ENCODE results near the gene NMNAT2. TPM values are rescaled to one million over a fixed set of nuclear protein-coding genes. Genes with fewer than 3 reads are reported as not detected.

NMNAT2 gene
- total RNA-seq, 6 experiments from 2014 or later, result 20.2 to 31.4 (median 23.8) TPM

GRCh38 chr1:183214021-183214970 is 203.9 kb downstream of the NMNAT2 start:
- no peaks in the 10 kb centered on the region for H3K9me3 Mint-ChIP-seq
- no peak overlapping the region for H3K27ac Mint-ChIP-seq
- peaks cover 64% of the 10 kb centered on the region for H3K4me1 Mint-ChIP-seq (ENCODE audit: low read depth)
- no peaks in the 10 kb centered on the region; the same call in 1 of the 2 replicates for H3K27me3 Mint-ChIP-seq (ENCODE audit: insufficient read depth)
- H3K36me3 Mint-ChIP-seq (ENCODE audit: low read depth), result no peaks in the 10 kb centered on the region
- no peak overlapping the region for H3K4me3 Mint-ChIP-seq
- TF ChIP-seq CTCF (IDR thresholded peaks at IDR 0.05), result no peak
- DNase-seq, result no peak

GRCh38 chr1:183212870-183213269 is 205.3 kb downstream of the NMNAT2 start:
- H3K27me3 Mint-ChIP-seq (ENCODE audit: insufficient read depth), result no peaks in the 10 kb centered on the region; the same call in 1 of the 2 replicates
- no peak for TF ChIP-seq CTCF (IDR thresholded peaks at IDR 0.05)
- no peak overlapping the region for H3K27ac Mint-ChIP-seq
- H3K9me3 Mint-ChIP-seq, result no peaks in the 10 kb centered on the region
- H3K4me3 Mint-ChIP-seq, result no peak overlapping the region
- peaks cover 63% of the 10 kb centered on the region for H3K4me1 Mint-ChIP-seq (ENCODE audit: low read depth)
- DNase-seq, result no peak
- H3K36me3 Mint-ChIP-seq (ENCODE audit: low read depth), result no peaks in the 10 kb centered on the region

GRCh38 chr1:183210681-183211080 is 207.5 kb downstream of the NMNAT2 start:
- Mint-ChIP-seq H3K27me3 (ENCODE audit: insufficient read depth) (no peaks in the 10 kb centered on the region; the same call in 1 of the 2 replicates), H3K4me1 (ENCODE audit: low read depth) (peaks cover 59% of the 10 kb centered on the region), H3K4me3 (no peak overlapping the region), H3K27ac (peak overlapping the region; percentile 80; the same call in 1 of the 2 replicates), H3K36me3 (ENCODE audit: low read depth) (no peaks in the 10 kb centered on the region; the same call in 1 of the 2 replicates), H3K9me3 (no peaks in the 10 kb centered on the region)
- no peak for TF ChIP-seq CTCF (IDR thresholded peaks at IDR 0.05)
- no peak for DNase-seq

GRCh38 chr1:183209533-183210158 is 208.5 kb downstream of the NMNAT2 start:
- no peaks in the 10 kb centered on the region; the same call in 1 of the 2 replicates for H3K36me3 Mint-ChIP-seq (ENCODE audit: low read depth)
- peak overlapping the region; percentile 80 for H3K27ac Mint-ChIP-seq
- peaks cover 60% of the 10 kb centered on the region for H3K4me1 Mint-ChIP-seq (ENCODE audit: low read depth)
- TF ChIP-seq CTCF (IDR thresholded peaks at IDR 0.05), result no peak
- H3K4me3 Mint-ChIP-seq, result peak overlapping the region; percentile 8; the same call in 1 of the 2 replicates
- no peaks in the 10 kb centered on the region for H3K9me3 Mint-ChIP-seq
- no peaks in the 10 kb centered on the region for H3K27me3 Mint-ChIP-seq (ENCODE audit: insufficient read depth)
- DNase-seq, result peak; percentile 91

- Mint-ChIP-seq H3K9me3 (no peaks in the 10 kb centered on the region), H3K4me1 (ENCODE audit: low read depth) (peaks cover 46% of the 10 kb centered on the region), H3K27ac (no peak overlapping the region), H3K27me3 (ENCODE audit: insufficient read depth) (no peaks in the 10 kb centered on the region), H3K36me3 (ENCODE audit: low read depth) (no peaks in the 10 kb centered on the region; the same call in 1 of the 2 replicates), H3K4me3 (no peak overlapping the region)
- no peak for DNase-seq
- no peak for TF ChIP-seq CTCF (IDR thresholded peaks at IDR 0.05)
Observed at GRCh38 chr1:183206538-183207122, 211.6 kb downstream of the NMNAT2 start.
